ENCODE measurements around the gene KCNK10.

KCNK10 gene

GRCh38 chr14:88196925-88197324 lies 126.1 kb downstream of the KCNK10 start:
- Histone ChIP-seq H3K9me2 (ENCODE audit: low read depth, low read length) (no peaks in the 10 kb centered on the region), H3K4me3 (ENCODE audit: low read depth, low read length, poor library complexity, severe bottlenecking) (no peak overlapping the region), H3K27ac (ENCODE audit: low read depth, low read length, poor library complexity, severe bottlenecking) (no peak overlapping the region), H3K9me3 (ENCODE audit: low read length) (no peaks in the 10 kb centered on the region), H3K9ac (ENCODE audit: low read length) (no peak overlapping the region), H3K4me2 (ENCODE audit: low read length) (no peak overlapping the region), H3K36me3 (ENCODE audit: insufficient read depth, low read length) (no peaks in the 10 kb centered on the region), H3K4me1 (ENCODE audit: insufficient read depth, low read length, severe bottlenecking) (no peaks in the 10 kb centered on the region), H2AFZ (ENCODE audit: low read length) (no peak overlapping the region), H3F3A (ENCODE audit: insufficient read depth, low read length) (no peaks in the 10 kb centered on the region), H4K20me1 (ENCODE audit: insufficient read depth, low read length) (no peaks in the 10 kb centered on the region), H3K79me2 (ENCODE audit: insufficient read depth, low read length) (no peaks in the 10 kb centered on the region), H3K27me3 (ENCODE audit: insufficient read depth, low read length) (no peaks in the 10 kb centered on the region; the same call in 1 of the 2 replicates)
- TF ChIP-seq EZH2 (IDR thresholded peaks at IDR 0.05; ENCODE audit: borderline replicate concordance, low read length): no peak
- TF ChIP-seq, protein P1, sequence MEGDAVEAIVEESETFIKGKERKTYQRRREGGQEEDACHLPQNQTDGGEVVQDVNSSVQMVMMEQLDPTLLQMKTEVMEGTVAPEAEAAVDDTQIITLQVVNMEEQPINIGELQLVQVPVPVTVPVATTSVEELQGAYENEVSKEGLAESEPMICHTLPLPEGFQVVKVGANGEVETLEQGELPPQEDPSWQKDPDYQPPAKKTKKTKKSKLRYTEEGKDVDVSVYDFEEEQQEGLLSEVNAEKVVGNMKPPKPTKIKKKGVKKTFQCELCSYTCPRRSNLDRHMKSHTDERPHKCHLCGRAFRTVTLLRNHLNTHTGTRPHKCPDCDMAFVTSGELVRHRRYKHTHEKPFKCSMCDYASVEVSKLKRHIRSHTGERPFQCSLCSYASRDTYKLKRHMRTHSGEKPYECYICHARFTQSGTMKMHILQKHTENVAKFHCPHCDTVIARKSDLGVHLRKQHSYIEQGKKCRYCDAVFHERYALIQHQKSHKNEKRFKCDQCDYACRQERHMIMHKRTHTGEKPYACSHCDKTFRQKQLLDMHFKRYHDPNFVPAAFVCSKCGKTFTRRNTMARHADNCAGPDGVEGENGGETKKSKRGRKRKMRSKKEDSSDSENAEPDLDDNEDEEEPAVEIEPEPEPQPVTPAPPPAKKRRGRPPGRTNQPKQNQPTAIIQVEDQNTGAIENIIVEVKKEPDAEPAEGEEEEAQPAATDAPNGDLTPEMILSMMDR (IDR thresholded peaks at IDR 0.05; ENCODE audit: low read length): no peak

- Histone ChIP-seq H3F3A (ENCODE audit: insufficient read depth, low read length) (no peaks in the 10 kb centered on the region), H3K9ac (ENCODE audit: low read length) (no peak overlapping the region), H3K9me2 (ENCODE audit: low read depth, low read length) (no peaks in the 10 kb centered on the region), H3K4me1 (ENCODE audit: insufficient read depth, low read length, severe bottlenecking) (no peaks in the 10 kb centered on the region), H3K79me2 (ENCODE audit: insufficient read depth, low read length) (no peaks in the 10 kb centered on the region), H4K20me1 (ENCODE audit: insufficient read depth, low read length) (no peaks in the 10 kb centered on the region), H3K27ac (ENCODE audit: low read depth, low read length, poor library complexity, severe bottlenecking) (no peak overlapping the region), H3K36me3 (ENCODE audit: insufficient read depth, low read length) (no peaks in the 10 kb centered on the region), H3K27me3 (ENCODE audit: insufficient read depth, low read length) (no peaks in the 10 kb centered on the region; the same call in 1 of the 2 replicates), H2AFZ (ENCODE audit: low read length) (no peak overlapping the region), H3K4me3 (ENCODE audit: low read depth, low read length, poor library complexity, severe bottlenecking) (no peak overlapping the region), H3K9me3 (ENCODE audit: low read length) (no peaks in the 10 kb centered on the region), H3K4me2 (ENCODE audit: low read length) (no peak overlapping the region)
- TF ChIP-seq, protein P1 (IDR thresholded peaks at IDR 0.05; ENCODE audit: low read length): no peak
- TF ChIP-seq EZH2 (IDR thresholded peaks at IDR 0.05; ENCODE audit: borderline replicate concordance, low read length): no peak
These were observed 126.8 kb downstream of the KCNK10 start for GRCh38 chr14:88196116-88196890.

- H3F3A ChIP-seq (ENCODE audit: insufficient read depth, low read length): no peaks in the 10 kb centered on the region
- H2AFZ ChIP-seq (ENCODE audit: low read length): no peak overlapping the region
- no peaks in the 10 kb centered on the region for H3K4me1 ChIP-seq (ENCODE audit: insufficient read depth, low read length, severe bottlenecking)
- H3K79me2 ChIP-seq (ENCODE audit: insufficient read depth, low read length): no peaks in the 10 kb centered on the region
- no peaks in the 10 kb centered on the region for H4K20me1 ChIP-seq (ENCODE audit: insufficient read depth, low read length)
- no peaks in the 10 kb centered on the region for H3K9me2 ChIP-seq (ENCODE audit: low read depth, low read length)
- no peaks in the 10 kb centered on the region for H3K36me3 ChIP-seq (ENCODE audit: insufficient read depth, low read length)
- H3K9me3 ChIP-seq (ENCODE audit: low read length): no peaks in the 10 kb centered on the region
- no peaks in the 10 kb centered on the region; the same call in 1 of the 2 replicates for H3K27me3 ChIP-seq (ENCODE audit: insufficient read depth, low read length)
- H3K27ac ChIP-seq (ENCODE audit: low read depth, low read length, poor library complexity, severe bottlenecking): no peak overlapping the region
- H3K4me3 ChIP-seq (ENCODE audit: low read depth, low read length, poor library complexity, severe bottlenecking): no peak overlapping the region
- H3K4me2 ChIP-seq (ENCODE audit: low read length): no peak overlapping the region
- H3K9ac ChIP-seq (ENCODE audit: low read length): no peak overlapping the region
- TF ChIP-seq, protein P1 (IDR thresholded peaks at IDR 0.05; ENCODE audit: low read length): no peak
- no peak for TF ChIP-seq EZH2 (IDR thresholded peaks at IDR 0.05; ENCODE audit: borderline replicate concordance, low read length)
These were observed 127.4 kb downstream of the KCNK10 start for GRCh38 chr14:88195676-88196075.

Measured in OCI-LY1 (cell line).